Smooth muscle cell (in vitro differentiated cells): Measurements from ENCODE around the gene TNNT2. TPM values are rescaled to one million over a fixed set of nuclear protein-coding genes. Genes with fewer than 3 reads are reported as not detected.

Experiments
- DNase-seq: peaks from one replicate; lab custom pipeline; 2025; ENCODE audit not compliant: unreplicated experiment; lab: John Stamatoyannopoulos, UW
- H2AFZ ChIP-seq: fragments of 200-600 bp; sonication (generic); 2 replicates; pipeline ENCODE4 v1.6.0; 2016; ENCODE audit warnings: antibody characterized with exemption, low read depth, mild to moderate bottlenecking
- H3F3A ChIP-seq: fragments of 200-600 bp; sonication (generic); 2 replicates; pipeline ENCODE4 v1.6.0; 2017; ENCODE audit warnings: antibody characterized with exemption, low read depth
- H3K27ac ChIP-seq: fragments of 200-600 bp; sonication (generic); 2 replicates; pipeline ENCODE4 v1.5.1; 2016; ENCODE audit warnings: low read depth, mild to moderate bottlenecking
- H3K27me3 ChIP-seq: fragments of 200-600 bp; sonication (generic); 2 replicates; pipeline ENCODE4 v1.6.1; 2016; ENCODE audit warnings: low read depth, mild to moderate bottlenecking
- H3K36me3 ChIP-seq: fragments of 200-600 bp; sonication (generic); 2 replicates; pipeline ENCODE4 v1.5.1; 2016; ENCODE audit warnings: low read depth
- H3K4me1 ChIP-seq: fragments of 200-600 bp; sonication (generic); 2 replicates; pipeline ENCODE4 v1.5.1; 2016; ENCODE audit warnings: low read depth
- H3K4me2 ChIP-seq: fragments of 200-600 bp; sonication (generic); 2 replicates; pipeline ENCODE4 v1.6.0; 2016; ENCODE audit warnings: mild to moderate bottlenecking
- H3K4me3 ChIP-seq: fragments of 200-600 bp; sonication (generic); 2 replicates; pipeline ENCODE4 v1.5.1; 2016; ENCODE audit warnings: mild to moderate bottlenecking
- H3K79me2 ChIP-seq: fragments of 200-600 bp; sonication (generic); 2 replicates; pipeline ENCODE4 v1.6.0; 2016; ENCODE audit warnings: low read depth, mild to moderate bottlenecking
- H3K9ac ChIP-seq: fragments of 200-600 bp; sonication (generic); 2 replicates; pipeline ENCODE4 v1.6.0; 2016; ENCODE audit warnings: low read depth
- H3K9me3 ChIP-seq: fragments of 200-600 bp; sonication (generic); replicated peaks from 2 replicates; pipeline ENCODE4 v1.5.1; 2016; ENCODE audit warnings: low read depth
- H4K20me1 ChIP-seq: fragments of 200-600 bp; sonication (generic); 2 replicates; pipeline ENCODE4 v1.6.0; 2016; ENCODE audit warnings: low read depth
- WGBS: methylation state at CpG from one replicate; pipeline ENCODE4 v1.1.7; 2016; ENCODE audit warnings: low lambda C conversion rate; 5-methylcytosine and 5-hydroxymethylcytosine counted together
- polyA plus RNA-seq: library from polyadenylated mRNA; unstranded; fragments of >200 nt; fragmentation: Nextera tagmentation; extraction: Ambion mirVana; gene quantifications from 2 replicates; pipeline ENCODE4 v1.2.1, GENCODE V29; 2016
- total RNA-seq: library from RNA; depleted of rRNA; stranded (reverse); fragments of >200 nt; gene quantifications from 2 replicates; pipeline ENCODE4 v1.2.3, GENCODE V29; 2014
- TF ChIP-seq, protein P1 (sequence below): fragments of 200-600 bp; sonication (generic); IDR thresholded peaks from 2 replicates; pipeline ENCODE4 v1.5.1; 2017; ENCODE audit warnings: borderline replicate concordance, mild to moderate bottlenecking, antibody characterized with exemption; ENCODE audit not compliant: insufficient read depth, poor library complexity, severe bottlenecking

Gene TNNT2
- total and polyA plus RNA-seq, 2 experiments from 2014 or later, result 4.4 to 6.5 TPM

DNA sequence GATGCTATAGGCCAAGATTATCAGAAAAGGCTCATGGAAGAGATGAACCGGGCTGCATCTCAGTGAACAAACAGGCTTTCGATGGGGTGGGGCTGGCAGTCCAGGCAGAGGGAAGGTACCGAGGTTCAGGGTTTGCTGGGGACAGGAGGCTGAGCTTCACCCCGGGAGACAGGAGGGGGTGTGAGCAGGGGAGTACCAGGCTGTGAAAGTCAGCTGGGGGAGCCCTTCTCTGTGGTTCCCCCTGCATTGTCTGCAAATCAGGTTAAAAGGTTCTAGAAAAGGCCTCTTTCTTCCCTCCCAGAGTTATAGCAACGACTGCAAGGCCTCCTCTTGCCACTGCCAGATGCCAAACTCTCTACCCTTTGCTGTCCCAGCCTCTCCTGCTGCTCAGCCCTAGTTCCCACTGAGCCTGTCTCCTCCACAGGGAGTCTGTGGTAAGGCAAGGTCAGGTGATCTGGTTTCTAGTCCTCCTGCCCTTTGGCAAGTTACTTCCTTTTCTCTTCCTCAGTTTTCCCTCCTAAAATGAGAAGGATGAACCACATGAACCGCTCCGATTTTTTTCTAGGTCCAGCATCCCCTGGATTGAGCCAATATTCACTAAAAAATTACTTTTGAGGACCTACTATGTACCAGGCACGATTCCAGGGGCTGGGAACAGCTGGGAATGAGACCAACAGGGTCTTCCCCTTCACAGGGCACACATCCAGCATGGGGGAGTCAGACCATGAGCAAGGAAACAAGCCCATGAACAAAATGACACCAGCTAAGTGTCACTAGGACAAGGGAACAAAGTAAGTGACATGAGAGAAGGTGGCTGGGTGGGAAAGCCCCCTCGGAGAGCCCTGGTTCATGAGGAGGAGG lies 14.4 kb upstream of the TNNT2 start:
- TF ChIP-seq, protein P1, sequence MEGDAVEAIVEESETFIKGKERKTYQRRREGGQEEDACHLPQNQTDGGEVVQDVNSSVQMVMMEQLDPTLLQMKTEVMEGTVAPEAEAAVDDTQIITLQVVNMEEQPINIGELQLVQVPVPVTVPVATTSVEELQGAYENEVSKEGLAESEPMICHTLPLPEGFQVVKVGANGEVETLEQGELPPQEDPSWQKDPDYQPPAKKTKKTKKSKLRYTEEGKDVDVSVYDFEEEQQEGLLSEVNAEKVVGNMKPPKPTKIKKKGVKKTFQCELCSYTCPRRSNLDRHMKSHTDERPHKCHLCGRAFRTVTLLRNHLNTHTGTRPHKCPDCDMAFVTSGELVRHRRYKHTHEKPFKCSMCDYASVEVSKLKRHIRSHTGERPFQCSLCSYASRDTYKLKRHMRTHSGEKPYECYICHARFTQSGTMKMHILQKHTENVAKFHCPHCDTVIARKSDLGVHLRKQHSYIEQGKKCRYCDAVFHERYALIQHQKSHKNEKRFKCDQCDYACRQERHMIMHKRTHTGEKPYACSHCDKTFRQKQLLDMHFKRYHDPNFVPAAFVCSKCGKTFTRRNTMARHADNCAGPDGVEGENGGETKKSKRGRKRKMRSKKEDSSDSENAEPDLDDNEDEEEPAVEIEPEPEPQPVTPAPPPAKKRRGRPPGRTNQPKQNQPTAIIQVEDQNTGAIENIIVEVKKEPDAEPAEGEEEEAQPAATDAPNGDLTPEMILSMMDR, result no peak
- H3K27me3 ChIP-seq, result no peaks in the 10 kb centered on the region
- H2AFZ ChIP-seq, result no peak overlapping the region
- no peaks in the 10 kb centered on the region for H3K36me3 ChIP-seq
- WGBS, result 91% methylated on average over 9 of the region's 9 CpGs
- H3K27ac ChIP-seq, result no peak overlapping the region
- H3K4me2 ChIP-seq, result no peak overlapping the region
- DNase-seq, result no peak
- H3K4me3 ChIP-seq, result no peak overlapping the region
- H3K79me2 ChIP-seq, result no peaks in the 10 kb centered on the region
- H3K4me1 ChIP-seq, result no peaks in the 10 kb centered on the region
- no peaks in the 10 kb centered on the region for H3F3A ChIP-seq
- no peaks in the 10 kb centered on the region for H4K20me1 ChIP-seq
- H3K9me3 ChIP-seq, result no peaks in the 10 kb centered on the region
- no peak overlapping the region for H3K9ac ChIP-seq

DNA sequence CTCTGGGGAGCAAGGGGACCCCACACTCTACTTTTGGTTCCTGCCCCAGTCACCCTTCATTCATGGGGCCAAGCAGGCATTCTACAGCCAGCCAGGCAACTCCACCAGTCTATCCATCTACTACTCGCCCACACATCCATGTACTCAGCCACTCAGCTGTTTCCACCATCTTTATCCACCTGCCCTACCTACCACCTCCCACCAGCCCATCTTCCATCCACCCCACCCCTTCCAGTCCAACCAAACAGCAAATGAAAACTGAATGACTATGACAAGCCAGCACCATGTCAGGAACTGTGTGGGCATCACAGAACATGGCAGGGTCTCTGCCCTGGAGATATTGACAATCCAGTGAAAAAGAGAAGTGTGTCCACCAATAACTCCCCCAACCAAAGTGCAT lies 13.7 kb upstream of the TNNT2 start:
- H3K79me2 ChIP-seq, result no peaks in the 10 kb centered on the region
- WGBS, result 100% methylated on average over 1 of the region's 1 CpG

DNA sequence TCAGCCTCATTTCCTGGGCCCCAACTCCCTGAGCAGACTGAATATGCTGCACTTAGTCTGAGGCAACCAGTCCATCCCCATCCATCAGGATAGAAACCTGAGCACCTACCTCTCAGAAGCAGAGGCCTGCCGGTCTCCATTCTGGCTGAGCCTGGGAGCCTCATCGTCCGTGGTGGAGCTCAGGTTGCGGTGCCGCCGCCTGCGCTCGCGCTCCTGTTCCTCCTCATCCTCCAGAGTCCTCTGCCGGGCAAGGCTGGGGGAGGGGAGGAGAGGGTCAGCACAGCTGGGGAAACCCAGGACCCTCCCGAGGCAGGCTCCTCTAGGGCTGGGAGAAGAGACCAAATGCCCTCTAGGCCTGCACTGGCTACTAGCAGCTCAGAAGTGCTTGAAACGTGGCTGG lies 11.6 kb upstream of the TNNT2 start:
- Histone ChIP-seq H4K20me1 (no peaks in the 10 kb centered on the region), H3K79me2 (no peaks in the 10 kb centered on the region), H3K9me3 (no peaks in the 10 kb centered on the region), H2AFZ (no peak overlapping the region), H3K27me3 (no peaks in the 10 kb centered on the region), H3K36me3 (no peaks in the 10 kb centered on the region), H3K4me3 (no peak overlapping the region), H3K4me1 (peaks cover 5% of the 10 kb centered on the region), H3F3A (peaks cover 4% of the 10 kb centered on the region), H3K9ac (no peak overlapping the region), H3K27ac (no peak overlapping the region), H3K4me2 (no peak overlapping the region)
- no peak for DNase-seq
- TF ChIP-seq, protein P1, result no peak
- 95% methylated on average over 12 of the region's 12 CpGs for WGBS

More for the DNA sequence above, 13.7 kb upstream of the TNNT2 start:
- no peak overlapping the region for H3K4me2 ChIP-seq
- H3F3A ChIP-seq, result no peaks in the 10 kb centered on the region
- H4K20me1 ChIP-seq, result no peaks in the 10 kb centered on the region
- no peaks in the 10 kb centered on the region for H3K27me3 ChIP-seq
- TF ChIP-seq, protein P1, result no peak
- no peak overlapping the region for H3K4me3 ChIP-seq
- no peak overlapping the region for H3K27ac ChIP-seq
- H3K4me1 ChIP-seq, result no peaks in the 10 kb centered on the region
- H2AFZ ChIP-seq, result no peak overlapping the region
- no peak for DNase-seq
- no peaks in the 10 kb centered on the region for H3K9me3 ChIP-seq
- no peak overlapping the region for H3K9ac ChIP-seq
- no peaks in the 10 kb centered on the region for H3K36me3 ChIP-seq

DNA sequence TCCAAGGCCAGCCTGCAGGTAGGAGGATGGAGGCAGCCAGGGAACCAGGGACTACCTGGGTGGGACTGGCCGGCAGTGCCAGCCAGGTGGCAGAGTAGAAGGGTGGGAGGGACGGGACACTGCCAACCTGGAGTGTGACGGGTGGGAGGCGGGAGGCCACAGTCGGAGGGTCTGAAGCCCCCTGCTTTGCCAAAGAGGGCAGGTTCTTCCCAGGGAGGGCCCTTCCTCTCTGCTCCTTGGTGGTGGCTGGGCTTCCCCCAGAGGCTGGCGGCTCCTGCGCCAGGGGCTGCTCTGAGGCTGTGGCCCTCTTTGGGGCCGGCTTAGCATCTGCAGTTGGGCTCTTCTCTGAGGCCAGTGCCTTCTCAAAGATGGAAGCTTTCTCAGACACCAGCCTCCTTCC lies 8.7 kb upstream of the TNNT2 start:
- Histone ChIP-seq H3K4me3 (no peak overlapping the region), H3K27ac (no peak overlapping the region), H3K27me3 (no peaks in the 10 kb centered on the region), H3K36me3 (no peaks in the 10 kb centered on the region), H3F3A (peaks cover 14% of the 10 kb centered on the region), H3K79me2 (no peaks in the 10 kb centered on the region), H4K20me1 (no peaks in the 10 kb centered on the region), H3K9me3 (no peaks in the 10 kb centered on the region), H3K9ac (no peak overlapping the region), H3K4me2 (no peak overlapping the region), H3K4me1 (peaks cover 5% of the 10 kb centered on the region), H2AFZ (no peak overlapping the region)
- TF ChIP-seq, protein P1, result no peak
- no peak for DNase-seq
- 96% methylated on average over 5 of the region's 8 CpGs for WGBS
